T1000 (cell line): ENCODE results near the gene DCDC1.

Source experiments
- DNase-seq: peaks from one replicate; lab custom pipeline; 2025; ENCODE audit warnings: mixed read lengths; lab: John Stamatoyannopoulos, UW

DCDC1 gene

GRCh38 chr11:30853439-30853838 lies 516.1 kb downstream of the DCDC1 start:
- DNase-seq, result no peak

GRCh38 chr11:30852645-30853044 lies 516.9 kb downstream of the DCDC1 start:
- DNase-seq, result no peak

DNA sequence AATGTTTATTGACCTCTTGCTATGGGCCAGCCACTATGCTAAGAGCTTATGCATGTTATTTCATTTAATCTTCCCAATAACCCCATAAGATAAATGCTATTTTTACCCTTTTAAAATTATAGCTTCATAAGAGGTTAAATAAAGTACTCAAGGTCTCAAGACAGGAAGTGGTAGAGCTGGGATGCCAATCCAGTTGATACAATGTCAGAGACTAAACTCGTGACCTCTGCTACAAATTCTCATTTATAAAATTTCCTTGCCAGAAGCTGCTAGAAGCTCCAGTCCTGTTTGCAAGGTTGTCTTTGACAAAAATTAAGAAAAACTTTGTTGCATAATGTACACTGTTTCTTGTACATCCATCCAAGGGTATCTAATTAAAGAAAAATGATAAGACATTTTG lies 517.4 kb downstream of the DCDC1 start:
- no peak for DNase-seq

DNA sequence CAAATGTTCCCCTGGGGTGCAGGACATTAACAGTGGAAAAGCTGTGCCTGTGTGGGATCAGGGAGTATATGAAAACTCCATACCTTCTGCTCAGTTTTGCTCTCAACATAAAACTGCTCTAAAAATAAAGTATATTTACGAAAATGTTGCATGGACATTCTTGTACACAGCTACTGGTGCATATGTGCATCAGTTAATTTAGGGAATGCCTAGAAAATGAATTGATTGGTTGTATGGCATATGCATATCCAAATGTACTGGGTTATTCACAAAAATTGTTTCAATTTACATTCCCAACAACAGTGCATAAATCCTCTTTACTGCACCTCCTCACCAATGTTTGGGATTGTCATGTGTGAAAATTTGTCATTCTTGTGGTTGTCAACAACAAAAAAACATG lies 532.3 kb downstream of the DCDC1 start:
- no peak for DNase-seq

DNA sequence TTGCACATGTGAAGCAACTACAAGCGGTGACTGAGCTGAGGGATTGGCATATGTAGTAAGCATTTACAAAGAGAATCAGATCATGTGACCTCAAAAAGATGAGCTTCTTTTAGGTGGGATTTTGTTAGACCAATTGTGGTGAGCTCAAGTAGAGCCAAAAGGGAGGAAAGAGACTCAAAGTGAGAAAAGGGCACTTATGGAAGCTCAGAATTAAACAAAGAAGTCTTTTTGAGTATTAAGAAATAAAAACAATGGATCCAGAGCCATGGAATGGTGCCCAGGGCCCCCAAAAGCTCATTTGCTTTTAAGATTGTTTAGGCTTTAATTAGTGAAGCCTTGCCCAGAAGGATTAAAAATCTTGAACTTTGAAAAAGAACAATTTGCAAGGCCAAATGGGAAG lies 536.7 kb downstream of the DCDC1 start:
- DNase-seq, result no peak

- DNase-seq, result no peak
Measured at GRCh38 chr11:30830681-30831080, 538.9 kb downstream of the DCDC1 start.

DNA sequence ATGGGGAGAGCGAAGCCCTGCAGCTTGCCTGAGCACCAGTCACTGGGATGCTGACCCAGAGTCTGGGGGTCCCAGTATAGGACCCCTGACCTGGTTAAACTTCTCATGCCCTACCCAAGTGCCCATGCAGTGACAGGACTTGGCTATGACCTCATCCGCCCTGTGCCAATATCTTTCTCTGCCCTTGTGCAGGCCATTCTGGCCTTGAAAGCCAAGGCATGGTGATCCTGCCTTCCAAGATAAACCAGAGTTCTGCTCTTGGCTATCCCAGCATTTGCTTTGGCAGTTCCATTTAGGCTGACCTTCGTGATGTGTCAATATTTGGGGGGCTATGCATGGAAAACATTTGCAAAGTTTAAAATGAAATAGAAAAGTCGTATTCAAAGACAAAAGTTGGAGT lies 542.6 kb downstream of the DCDC1 start:
- DNase-seq, result no peak

DNA sequence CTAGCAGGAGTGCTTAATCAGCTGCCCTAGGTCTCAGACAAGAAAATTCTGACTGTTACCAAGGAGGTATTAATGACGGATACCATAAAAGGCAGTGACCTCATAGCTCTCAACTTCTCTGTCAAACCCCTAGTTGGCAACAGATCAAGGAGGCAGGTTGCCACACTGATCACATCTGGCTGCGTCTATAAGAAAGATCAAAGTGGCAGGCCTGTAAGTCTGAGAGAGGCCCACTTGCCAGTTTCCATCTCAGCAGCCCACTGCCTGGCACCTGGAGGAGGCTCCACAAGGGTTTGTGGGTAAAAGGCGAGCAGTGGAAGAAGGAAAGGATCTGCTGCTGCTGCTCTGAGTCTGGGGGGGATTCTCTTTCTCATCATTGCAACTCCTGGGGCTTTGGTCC lies 543.8 kb downstream of the DCDC1 start:
- no peak for DNase-seq

DNA sequence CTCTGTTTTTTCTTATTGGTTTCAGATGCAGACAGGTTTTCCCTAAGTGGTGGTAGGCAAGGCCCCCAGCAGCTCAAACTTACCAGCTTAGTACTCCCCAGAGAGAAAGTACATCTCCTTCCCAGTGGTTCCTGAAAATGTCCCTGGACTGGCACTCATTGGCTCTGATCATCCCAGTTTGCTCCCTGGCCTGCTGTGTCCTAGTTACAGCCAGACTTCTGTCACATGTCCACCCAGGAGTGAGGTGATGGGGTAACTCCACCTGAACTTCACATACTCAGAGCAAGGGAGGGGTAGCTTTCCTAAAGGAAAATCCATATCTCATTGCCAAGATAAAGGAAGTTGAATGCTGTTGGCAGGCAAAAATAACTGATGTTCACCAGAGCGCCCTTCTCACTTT lies 546.4 kb downstream of the DCDC1 start:
- DNase-seq, result no peak

DNA sequence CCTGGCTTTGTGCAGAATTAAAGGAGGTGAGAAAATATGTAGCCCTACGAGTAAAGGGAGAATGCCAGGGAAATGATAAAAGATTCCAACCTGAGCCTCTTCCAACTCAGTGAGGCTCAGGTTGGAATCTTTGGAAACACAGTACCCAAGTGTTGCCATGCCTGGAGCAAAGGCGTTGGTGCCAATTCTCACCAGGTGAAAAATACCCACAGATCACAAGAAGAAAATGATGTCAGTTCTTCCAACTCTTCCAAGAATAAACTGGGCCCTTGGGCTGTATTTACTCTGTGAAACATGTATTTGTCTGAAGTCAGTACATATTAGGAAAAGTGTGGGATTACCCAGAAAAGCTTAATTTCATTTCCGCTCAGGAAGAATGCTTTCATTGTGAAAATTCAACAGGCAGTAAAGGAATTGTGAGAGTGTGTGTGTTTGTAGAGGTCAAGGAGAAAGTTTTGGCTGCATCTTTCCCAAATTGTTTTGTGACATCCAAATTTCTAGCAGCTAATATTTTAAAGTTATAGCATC lies 548.0 kb downstream of the DCDC1 start:
- DNase-seq, result no peak

GRCh38 chr11:30818721-30819120 lies 550.8 kb downstream of the DCDC1 start:
- DNase-seq, result no peak

GRCh38 chr11:30816959-30817880 lies 552.3 kb downstream of the DCDC1 start:
- DNase-seq, result no peak

- DNase-seq, result no peak
Measured at GRCh38 chr11:30815619-30816018, 553.9 kb downstream of the DCDC1 start.

GRCh38 chr11:30814737-30815136 lies 554.8 kb downstream of the DCDC1 start:
- no peak for DNase-seq
